ENCODE measurements around the gene DNAH11.
A peak's percentile ranks its signal among the peaks of the same experiment; 100 is the strongest.
"Not testable (repeated sequence)": the region's sequence is repeated elsewhere in the genome, so short reads cannot be mapped to it uniquely, and the experiment has no call there.

DNAH11 gene

DNA sequence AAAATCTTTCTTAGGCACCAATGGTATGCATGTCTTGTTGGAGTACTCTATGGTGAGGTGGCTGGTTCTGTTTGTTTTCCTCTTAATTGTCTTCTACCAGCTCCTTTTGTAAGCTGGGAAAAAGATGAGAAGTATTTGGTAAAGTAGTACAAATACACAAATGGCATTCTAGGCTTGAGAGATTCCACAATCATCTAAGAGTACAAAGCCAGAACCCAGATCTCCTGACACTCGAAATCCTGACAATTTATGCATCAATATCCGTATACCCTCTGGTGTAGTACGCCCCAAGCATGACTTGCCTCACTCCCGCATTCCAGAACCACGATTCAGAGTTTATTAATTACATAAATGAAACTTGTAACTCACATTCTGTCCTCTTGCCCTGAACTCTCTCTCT is 359.4 kb downstream of the DNAH11 start:
- DNase-seq, result peak; percentile 74

DNA sequence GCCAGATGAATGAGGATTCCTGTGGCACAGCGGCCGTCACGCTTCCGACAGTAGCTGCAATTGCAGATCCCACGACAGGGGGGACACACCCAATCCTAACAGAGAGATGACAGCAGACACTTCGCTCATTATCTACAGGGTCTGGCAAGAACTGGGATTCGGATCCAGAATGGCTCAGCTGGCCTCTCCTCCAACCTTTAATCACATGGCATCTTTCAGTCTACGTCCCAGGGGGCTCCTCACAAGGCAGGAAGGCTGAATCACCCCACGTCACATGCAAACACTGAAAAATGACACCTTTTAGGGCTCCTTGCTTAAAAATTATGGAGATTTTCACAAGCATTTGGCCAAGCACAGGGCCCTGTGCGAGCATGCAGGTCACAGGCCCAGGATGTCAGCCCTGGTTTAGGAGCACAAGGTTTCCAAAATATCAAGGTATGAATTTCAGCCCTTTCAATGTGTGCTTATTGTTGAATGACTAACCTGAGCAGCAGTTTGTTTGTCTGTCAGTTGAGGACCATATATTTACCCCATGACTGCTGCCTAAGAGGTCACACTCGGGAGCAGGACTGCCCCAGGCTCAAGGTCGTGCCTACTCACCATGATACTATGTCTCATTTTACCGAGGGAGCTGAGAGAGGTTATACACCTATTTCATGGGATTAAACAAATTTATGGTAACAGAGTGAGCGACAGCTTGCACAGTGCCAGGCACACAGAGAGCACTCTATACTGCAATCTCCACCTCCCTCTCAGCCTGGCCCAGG is 360.4 kb downstream of the DNAH11 start:
- DNase-seq, result peak; percentile 54

DNA sequence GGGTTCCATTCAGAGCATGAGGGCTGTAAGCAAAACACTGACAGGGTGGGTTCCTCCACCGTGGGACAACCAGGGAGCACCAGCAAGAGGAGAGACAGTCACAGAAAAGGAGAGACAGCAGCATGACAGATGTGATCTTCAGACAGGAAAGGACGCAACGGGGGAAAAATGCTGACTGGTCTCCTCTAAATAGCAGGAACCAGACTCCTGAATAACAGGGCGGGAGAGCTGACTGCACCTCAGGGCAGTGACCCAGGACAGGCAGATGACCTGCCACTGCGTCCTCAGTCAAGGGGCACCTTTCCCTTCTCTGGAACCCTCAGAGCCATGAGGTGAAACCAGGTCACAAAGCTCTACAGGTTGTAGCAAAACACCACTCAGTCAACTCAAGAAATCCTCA is 365.9 kb downstream of the DNAH11 start:
- no peak for DNase-seq

DNA sequence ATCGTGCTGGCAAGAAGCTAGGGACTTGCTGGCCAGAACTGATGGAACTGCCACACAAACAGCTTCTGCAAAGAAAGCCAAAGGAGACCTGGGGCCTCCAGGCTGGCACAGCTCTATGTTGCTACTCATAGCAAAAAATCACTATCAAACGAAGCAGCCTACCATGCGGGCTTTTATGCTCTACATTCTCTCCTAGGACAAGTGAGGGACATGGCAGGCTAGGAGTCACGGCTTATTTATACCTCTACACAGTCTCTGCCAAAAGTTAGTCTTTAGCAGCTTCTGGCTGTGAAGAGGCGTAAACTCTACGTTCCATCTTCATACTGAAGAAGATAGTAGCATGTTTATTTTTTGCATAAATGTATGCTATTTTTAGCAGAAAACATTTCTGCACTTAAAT is 367.4 kb downstream of the DNAH11 start:
- no peak for DNase-seq

DNA sequence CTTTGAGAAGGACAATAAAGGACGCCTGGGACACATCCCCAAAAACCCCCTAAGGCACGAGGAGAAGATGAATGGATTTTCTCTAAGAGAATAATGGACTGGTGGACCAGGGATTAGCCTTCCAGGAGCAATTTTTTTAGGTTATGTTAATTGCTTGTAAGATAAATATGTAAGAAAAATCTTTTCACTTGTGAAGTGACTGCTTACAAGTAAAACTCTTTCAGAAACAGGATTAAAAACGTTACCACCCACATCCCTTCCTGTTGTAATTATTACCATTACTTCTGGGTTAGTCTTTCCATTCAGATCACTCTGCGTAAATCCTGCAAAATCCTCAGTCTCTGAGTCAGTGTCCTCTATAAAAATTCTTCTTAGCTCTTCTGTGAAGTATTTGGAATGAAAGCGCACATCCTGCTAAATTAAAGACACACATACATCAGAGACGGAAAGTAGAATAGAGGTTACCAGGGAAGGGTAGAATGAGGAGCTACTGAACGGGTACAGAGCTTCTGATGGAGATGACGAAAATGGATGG is 368.6 kb downstream of the DNAH11 start:
- peak; percentile 88 for DNase-seq

DNA sequence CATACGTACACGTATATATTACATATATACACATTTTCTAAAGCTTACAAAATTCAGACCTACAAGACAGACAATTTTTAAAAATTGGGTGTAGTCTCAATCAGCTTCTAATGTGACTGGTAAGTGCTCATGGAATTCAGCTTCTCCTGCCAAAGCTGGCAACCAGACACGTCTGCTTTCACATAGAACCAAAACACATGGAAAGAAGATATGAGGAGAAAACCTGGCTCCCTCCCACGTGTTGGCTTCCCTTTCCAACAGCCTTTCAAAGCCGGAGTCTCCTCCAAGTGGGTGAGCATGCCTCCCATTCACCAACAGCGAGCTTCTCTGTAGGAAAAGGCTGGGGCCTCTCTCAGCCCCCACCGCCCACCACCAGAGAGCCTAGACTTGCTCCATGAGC is 369.5 kb downstream of the DNAH11 start:
- peak; percentile 82 for DNase-seq

DNA sequence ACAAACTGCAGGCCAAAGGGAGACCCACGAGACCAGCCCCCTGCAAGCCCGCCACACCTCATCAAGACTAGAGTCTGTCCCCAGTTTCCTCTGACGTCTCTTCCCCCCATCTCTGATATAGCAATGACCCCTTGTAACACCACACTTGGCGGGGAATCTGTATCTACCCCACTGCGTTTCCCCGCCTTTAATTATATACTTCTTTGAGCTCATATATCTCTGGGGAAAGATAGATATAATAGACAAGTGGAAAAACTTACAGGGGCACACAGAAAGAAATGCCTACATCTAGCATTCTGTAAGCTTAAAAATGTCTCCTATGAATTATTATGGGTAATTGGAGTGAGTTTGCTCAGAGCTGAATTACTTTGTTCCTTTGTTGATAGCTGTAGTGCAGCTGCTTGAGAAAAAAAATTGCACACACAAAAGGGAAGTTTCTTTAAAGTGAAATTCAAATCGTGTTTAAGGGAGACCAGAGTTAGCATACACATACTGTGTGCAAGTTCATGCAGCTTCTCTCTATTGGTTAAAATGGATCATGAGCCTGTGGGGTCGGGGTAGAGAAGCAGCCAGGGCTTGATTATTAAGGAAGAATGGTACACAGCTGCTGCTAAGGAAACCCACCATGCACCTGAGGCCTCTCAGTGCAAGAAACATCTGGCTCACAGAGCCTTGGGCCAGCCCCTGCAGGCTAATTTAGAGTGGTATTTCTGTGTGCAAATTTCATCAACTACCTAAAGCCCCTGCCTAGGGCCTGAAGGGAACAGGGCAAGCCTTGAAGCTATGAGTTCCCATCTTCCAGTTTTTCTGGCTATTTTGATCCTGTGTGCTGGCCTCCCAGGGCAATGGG is 370.3 kb downstream of the DNAH11 start:
- no peak for DNase-seq

DNA sequence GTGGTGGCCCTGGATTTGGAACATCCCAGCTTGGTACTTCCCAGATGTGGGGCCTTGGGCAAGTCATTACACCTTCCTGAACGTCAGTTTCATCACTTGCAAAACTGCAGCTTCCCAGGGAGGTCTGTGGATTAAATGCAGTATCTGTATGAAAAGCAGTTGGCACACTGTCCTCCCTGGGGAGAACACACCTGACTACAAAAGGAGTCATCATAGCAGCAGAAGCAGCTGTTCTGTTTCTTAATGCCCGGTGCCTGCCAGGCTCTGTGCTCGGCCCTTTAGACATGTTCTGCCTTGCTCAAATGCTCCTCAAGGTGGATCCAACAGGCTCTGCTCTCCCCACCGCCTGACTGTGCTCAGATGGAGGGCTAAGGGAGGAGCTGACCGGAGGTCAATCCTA is 371.8 kb downstream of the DNAH11 start:
- DNase-seq, result no peak

DNA sequence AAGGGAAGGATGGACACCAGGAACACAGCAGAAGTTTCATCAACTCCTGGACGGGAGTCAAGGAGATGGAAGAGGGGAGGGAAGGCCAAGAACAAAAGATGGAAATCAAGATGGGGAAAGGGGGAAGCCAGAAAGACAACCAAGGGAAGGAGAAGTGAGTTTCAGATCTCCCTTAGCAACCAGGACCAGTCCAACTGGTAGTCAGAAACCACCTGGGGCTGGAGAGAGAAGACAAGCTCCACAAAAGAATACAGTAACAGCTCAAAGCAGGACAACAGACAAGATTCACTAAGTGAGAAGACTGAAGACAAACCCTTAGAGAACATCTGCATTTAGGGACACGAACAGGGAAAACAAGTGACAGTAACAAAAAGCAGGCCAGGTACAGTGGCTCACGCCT is 372.3 kb downstream of the DNAH11 start:
- no peak for DNase-seq

DNA sequence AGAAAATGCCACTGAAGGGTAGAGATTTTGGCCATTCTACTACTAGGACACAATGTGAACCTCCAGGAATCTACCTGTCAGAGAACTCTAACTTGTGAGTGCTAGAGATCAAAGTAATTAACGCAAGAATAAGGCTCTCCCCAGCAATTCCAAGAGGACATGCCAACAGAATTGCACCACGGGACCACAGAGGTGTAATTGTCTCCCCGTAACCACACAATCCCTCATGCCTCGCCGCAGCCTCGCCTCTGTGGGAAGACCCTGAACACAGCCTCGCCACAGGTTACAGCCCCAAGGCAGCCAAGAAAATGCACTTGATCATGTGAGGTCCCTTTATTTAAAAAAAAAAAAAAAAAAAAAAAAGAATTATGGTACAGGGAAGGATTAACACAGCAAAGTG is 373.3 kb downstream of the DNAH11 start:
- no peak for DNase-seq

DNA sequence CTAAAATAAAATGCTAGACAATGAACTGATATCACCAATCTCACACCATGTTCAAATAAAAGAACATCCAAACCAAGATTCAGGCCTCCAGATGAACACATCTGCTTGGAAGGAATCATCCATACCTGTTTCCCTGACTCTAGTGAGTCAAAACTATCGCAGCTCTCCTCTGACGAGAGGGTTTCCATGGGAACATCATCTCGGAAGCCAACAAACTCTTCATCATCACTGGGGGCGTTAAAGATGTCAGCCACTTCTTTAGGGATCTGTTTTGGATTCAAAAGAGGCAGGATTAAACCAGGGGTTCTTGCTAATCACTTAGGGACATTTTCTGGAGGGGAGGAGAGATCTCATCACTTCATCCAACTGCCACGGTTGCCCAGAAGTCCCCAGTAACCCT is 373.8 kb downstream of the DNAH11 start:
- DNase-seq, result no peak

DNA sequence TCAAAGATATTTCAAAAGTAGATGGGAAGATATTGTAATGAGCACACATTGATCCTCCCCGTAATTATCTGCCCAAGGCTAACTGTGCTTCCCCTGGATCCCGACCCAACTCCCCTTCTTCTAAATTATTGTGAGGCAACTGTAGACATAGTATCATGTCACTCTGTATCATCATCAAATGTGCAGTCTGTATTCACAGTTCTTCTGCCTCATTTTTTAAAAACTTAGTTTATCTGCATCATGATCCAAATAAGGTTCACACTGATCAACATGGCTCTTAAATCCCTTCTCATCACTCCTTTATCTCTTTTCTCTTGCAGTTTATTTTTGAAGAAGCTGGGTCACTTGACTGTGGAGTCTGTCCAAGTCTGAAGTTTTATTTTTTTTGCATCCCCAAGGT is 375.4 kb downstream of the DNAH11 start:
- no peak for DNase-seq

DNA sequence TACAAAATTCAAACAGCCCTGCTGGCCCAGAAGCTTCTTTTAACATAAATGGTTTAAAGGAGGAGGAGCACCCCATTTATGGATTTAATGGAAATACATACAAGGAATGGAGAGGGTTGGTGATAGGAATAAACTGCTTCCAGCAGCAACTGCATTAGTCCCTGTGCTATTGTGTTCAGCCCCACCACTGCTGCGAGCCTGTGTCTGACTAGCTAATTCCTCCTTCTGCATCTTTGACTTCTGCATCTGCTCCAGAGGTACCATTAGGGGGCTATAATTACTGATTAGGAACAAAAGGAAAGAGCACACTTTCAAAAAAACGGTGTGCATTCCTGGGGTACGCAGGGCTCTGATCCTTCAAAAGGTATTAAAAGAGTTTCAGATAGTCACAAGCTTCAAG is 378.1 kb downstream of the DNAH11 start:
- no peak for DNase-seq

DNA sequence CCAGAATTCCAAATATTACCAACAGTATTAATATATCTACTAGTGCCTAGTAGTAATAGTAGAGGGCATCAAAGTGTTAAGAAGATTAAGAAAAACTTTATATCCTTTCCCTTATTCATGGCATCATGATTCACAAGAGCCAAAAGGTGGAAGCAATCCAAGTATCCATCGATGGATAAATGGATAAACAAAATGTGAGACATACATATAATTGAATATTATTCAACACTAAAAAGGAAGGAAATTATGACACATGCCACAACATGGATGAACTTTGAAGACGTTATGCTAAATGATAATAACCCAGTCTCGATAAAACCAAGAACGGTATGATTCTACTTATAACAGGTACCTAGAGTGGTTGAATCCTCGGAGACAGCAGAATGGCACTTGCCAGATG is 379.8 kb downstream of the DNAH11 start:
- DNase-seq, result no peak

DNA sequence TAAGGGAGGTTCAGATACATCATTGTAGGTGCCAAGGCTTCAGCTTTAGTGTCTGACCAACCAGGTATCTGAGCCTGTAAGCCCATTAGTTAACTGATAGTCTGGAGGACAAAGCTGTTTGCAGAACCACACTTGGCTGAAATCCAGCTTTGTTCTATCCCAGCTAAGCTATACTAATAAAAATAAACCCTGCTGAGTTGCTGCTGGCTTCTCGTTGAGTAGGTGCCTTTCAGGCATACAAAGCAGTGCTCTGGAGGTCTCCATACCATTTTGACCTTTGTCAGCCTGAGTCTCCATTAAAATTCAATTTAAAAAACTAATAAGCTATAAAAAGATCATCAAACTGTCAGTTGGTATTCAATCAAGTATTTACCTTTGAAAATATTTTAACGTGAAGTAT is 380.8 kb downstream of the DNAH11 start:
- no peak for DNase-seq

DNA sequence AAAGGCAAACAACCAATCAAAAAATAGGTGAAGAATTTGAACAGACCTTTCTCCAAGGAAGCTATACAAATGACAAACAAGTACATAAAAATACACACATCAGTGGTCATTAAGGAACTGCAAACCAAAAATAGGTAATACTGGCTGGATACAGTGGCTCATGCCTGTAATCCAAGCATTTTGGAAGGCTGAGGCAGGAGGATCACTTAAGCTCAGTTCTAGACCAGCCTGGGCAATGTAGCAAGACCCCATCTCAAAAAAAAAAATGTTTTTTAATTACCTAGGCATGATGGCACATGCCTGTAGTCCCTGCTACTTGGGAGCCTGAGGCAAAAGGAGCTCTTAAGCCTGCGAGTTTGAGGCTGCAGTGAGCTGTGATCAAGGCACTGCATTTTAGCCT is 383.6 kb downstream of the DNAH11 start:
- DNase-seq, result no peak

DNA sequence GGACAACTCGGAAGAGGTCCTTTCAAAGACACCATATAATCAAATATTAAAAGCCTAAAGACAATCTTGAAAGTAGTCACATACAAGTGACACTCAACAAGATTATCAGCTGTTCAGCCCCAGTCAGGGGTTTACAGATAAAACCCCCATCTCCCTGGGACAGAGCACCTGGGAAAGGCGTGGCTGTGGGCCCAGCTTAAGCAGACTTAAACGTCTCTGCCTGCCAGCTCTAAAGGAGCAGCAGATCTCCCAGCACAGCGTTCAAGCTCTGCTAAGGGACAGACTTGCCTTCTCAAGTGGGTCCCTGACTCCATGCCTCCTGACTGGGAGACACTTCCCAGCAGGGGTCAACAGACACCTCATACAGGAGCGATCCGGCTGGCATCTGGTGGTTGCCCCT is 384.9 kb downstream of the DNAH11 start:
- no peak for DNase-seq

DNA sequence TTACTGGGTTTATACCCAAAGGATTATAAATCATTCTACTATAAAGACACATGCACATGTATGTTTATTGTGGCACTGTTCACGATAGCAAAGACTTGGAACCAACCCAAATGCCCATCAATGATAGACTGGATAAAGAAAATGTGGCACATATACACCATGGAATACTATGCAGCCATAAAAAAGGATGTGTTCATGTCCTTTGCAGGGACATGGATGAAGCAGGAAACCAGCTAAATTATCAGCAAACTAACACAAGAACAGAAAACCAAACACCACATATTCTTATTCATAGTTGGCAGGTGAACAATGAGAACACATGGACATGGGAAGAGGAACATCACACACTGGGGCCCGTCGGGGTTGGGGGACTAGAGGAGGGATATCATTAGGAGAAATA is 390.5 kb downstream of the DNAH11 start:
- not testable (repeated sequence) for DNase-seq

DNA sequence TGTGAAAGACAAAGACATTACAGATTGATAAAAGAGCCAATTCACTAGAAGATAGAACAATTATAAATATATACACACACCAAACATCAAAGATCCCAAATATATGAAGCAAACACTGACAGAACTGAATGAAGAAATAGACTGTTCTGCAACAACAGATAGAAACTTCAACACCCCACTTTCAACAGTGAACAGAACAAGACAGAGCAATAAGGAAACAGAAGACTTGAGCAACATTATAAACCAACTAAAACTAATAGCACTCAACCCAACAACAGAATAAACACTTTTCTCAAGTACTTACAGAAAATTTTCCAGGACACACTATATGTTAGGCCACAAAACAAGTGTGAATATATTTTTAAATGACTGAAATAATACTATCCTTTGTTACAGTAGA is 392.0 kb downstream of the DNAH11 start:
- DNase-seq, result no peak

DNA sequence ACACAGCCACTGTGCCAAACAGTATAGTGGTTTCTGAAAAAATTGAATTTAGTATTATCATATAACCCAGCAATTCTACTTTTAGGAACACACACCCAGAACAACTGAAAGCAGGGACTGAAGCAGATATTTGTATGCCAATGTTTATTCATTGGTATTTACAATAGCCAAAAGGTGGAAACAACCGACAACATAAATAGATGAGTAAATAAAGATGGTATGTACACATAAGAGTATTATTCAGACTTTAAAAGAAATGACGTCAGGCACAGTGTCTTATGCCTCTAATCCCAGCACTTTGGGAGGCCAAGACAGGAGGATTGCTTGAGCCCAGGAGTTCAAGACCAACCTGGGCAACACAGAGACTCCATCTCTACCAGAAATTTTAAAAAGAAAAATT is 395.6 kb downstream of the DNAH11 start:
- DNase-seq, result no peak

DNA sequence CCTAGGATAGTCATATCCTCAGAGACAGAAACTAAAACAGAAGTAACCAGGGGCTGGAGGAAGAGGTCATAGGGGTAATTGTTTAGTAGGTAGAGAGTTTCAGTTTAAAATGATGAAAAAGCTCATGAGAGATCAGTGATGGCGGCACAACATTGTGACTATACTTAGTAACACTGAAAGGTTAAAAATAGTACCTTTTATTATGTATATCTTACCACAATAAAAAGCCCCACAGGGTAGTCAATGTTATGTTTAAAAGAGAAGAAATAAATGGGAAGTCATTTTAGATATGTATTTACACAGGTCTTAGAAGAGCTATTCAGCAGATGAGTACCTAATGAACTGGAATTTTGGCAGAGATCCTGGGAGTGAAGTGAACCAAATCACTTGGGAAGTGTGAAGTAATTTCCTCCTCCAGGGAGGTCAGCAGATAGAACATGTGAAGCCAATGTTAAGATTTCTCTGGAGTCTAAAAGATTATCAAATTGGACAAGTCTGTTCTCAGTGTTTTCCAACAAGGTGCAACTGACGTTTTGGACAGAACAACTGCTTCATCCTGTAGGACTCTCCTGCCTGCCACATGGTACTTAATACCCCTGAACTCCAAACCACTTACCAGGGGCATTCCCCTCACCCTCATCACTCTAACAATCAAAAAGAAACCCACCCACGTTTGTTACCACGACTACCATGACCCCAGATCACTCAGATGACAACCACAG is 396.5 kb downstream of the DNAH11 start:
- peak; percentile 62 for DNase-seq

DNA sequence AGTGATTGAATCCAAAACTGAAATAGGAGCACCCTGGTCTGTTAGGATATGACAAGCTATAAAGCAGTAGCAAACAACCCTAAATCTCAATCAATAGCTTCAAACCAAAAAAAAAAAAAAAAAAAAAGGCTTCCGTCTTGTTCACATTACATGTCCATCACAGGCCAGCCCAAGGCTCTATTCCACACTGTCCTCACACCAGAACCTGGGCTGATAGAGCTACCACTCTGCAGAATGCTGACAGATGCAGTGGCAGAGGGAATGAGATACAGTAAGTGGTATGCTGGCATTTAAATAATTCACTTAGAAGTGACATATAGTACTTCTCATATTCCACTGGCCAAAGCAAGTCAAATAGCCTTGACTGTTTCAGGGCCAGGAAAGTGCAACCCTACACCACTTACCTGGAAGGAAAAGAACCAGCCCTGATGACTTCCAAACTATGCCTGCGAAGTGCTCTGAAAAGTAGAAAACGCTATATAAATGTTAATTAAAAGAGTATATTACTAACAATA is 397.1 kb downstream of the DNAH11 start:
- DNase-seq, result no peak

DNA sequence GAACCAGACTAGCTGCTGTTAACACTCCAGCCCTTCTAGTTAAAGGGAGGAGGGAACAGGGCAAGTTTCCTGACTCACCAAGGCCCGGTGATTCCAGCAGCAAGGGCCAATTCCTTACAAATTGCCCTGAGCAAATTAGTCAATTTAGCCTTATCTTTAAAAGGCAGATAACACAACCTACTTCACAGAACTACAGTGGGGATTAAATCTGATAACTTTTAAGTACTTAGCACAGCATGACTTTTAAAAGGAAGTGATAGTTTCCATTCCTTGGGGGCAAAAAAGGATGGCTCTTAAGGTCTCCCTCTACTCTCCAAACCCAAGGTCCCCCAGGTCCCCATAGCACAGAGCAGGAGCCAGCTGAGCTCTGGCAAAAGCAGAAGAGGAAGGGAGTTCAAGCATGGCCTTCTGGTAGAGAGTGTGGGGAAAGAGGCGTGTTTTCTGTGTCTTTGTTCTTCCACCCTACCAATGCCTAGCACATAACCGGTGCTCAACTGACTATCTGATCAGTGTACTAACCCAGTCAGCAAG is 398.8 kb downstream of the DNAH11 start:
- peak; percentile 28 for DNase-seq
